Small intestine (tissue), 16 donors: Measurements from ENCODE around the gene DHRSX. TPM values are rescaled to one million over a fixed set of nuclear protein-coding genes. Genes with fewer than 3 reads are reported as not detected.
A peak's percentile ranks its signal among the peaks of the same experiment; 100 is the strongest.

Experiments used
- DNase-seq, 2 donors: peaks; one replicate each; pipeline versions ENCODE4 v3.0.0 to v3.0.0-alpha.2; 2013
- FAIRE-seq: peaks from 2 replicates; lab custom pipeline; 2012; peaks lifted over from hg19 to GRCh38; lab: Jason Lieb, UNC
- H3K27ac ChIP-seq, 3 donors: one replicate each; pipeline ENCODE4 v1.5.1; 2013; ENCODE audit warnings: low read length in 2 of 3, mild to moderate bottlenecking in 2 of 3, control low read depth in 1 of 3, inconsistent platforms in 1 of 3, low read depth in 1 of 3, moderate library complexity in 1 of 3
- H3K27me3 ChIP-seq, 3 donors: one replicate each; pipeline ENCODE4 v1.6.1; 2013; ENCODE audit warnings: low read length in 3 of 3, inconsistent platforms in 1 of 3; ENCODE audit not compliant: control insufficient read depth in 3 of 3, insufficient read depth in 3 of 3
- H3K36me3 ChIP-seq, 3 donors: one replicate each; pipeline ENCODE4 v1.6.1; 2013; ENCODE audit warnings: low read length in 3 of 3, inconsistent platforms in 1 of 3, low read depth in 1 of 3, mild to moderate bottlenecking in 1 of 3, moderate library complexity in 1 of 3; ENCODE audit not compliant: control insufficient read depth in 3 of 3, insufficient read depth in 2 of 3
- H3K4me1 ChIP-seq, 3 donors: one replicate each; pipeline ENCODE4 v1.6.1; 2013; ENCODE audit warnings: low read length in 2 of 3, inconsistent platforms in 1 of 3, low read depth in 1 of 3, mild to moderate bottlenecking in 1 of 3, moderate library complexity in 1 of 3; ENCODE audit not compliant: control insufficient read depth in 3 of 3, insufficient read depth in 2 of 3
- H3K4me3 ChIP-seq, 3 donors: one replicate each; pipeline ENCODE4 v1.5.1; 2013; ENCODE audit warnings: low read length in 3 of 3, control low read depth in 1 of 3, inconsistent platforms in 1 of 3, low read depth in 1 of 3, mild to moderate bottlenecking in 1 of 3, moderate library complexity in 1 of 3
- H3K9me3 ChIP-seq, 2 donors: one replicate each; pipeline ENCODE4 v1.6.1; 2013; ENCODE audit warnings: low read depth in 1 of 2, low read length in 1 of 2; ENCODE audit not compliant: control insufficient read depth in 2 of 2, insufficient read depth in 1 of 2
- WGBS, 3 donors: extraction: QIAGEN DNeasy Blood & Tissue Kit; methylation state at CpG; one replicate each; pipeline ENCODE4 v1.1.7; 2013; 5-methylcytosine and 5-hydroxymethylcytosine counted together
- long read RNA-seq, 10 donors: transcript quantifications; one replicate each; lab custom pipeline, GENCODE V29; 2026
- polyA plus RNA-seq, 4 donors: library from polyadenylated mRNA; stranded (reverse) in 3 of 4; unstranded in 1 of 4; fragments of 200-250 nt in 3 of 4; fragments of 120-200 nt in 1 of 4; gene quantifications; one replicate each; pipeline versions ENCODE4 v1.2.1 to v1.2.3, GENCODE V29; 2013
- donor health status: healthy with polysubstance abuse.
- donor health status: control.
- donor health status: control.
- donor health status: Bipolar disorder and iron deficiency.
- donor health status: healthy.

DHRSX gene
- polyA plus RNA-seq: 10 to 100 TPM in 2 of 4 donors, 1 to 10 TPM in 2; 7.2 to 25.2 (median 12.1) TPM
- long read RNA-seq, donor 1, transcript DHRSX-201 (7 exons, 2,571 nt): major isoform, 5 of 26 reads
- long read RNA-seq, donor 1, partial matches to known transcripts: 21 of 26 reads
- long read RNA-seq, donor 1, other reads (novel, unspliced or antisense): 0 of 26 reads
- long read RNA-seq, donor 2, partial matches to known transcripts: 0 of 4 reads
- long read RNA-seq, donor 2, other reads (novel, unspliced or antisense): 0 of 4 reads
- long read RNA-seq, donor 3, partial matches to known transcripts: 5 of 9 reads
- long read RNA-seq, donor 3, other reads (novel, unspliced or antisense): 0 of 9 reads
- long read RNA-seq, donor 4: 0 reads
- long read RNA-seq, donor 5: 0 reads
- long read RNA-seq, donor 6, partial matches to known transcripts: 7 of 9 reads
- long read RNA-seq, donor 6, other reads (novel, unspliced or antisense): 0 of 9 reads
- long read RNA-seq, donor 7, transcript DHRSX-201 (7 exons, 2,571 nt): major isoform, 8 of 24 reads
- long read RNA-seq, donor 7, partial matches to known transcripts: 14 of 24 reads
- long read RNA-seq, donor 7, other reads (novel, unspliced or antisense): 0 of 24 reads
- long read RNA-seq, donor 8: 0 reads
- long read RNA-seq, donor 9, partial matches to known transcripts: 0 of 2 reads
- long read RNA-seq, donor 9, other reads (novel, unspliced or antisense): 0 of 2 reads
- long read RNA-seq, donor 10, transcript DHRSX-201 (7 exons, 2,571 nt): major isoform, 20 of 33 reads
- long read RNA-seq, donor 10, partial matches to known transcripts: 12 of 33 reads
- long read RNA-seq, donor 10, other reads (novel, unspliced or antisense): 0 of 33 reads

- Histone ChIP-seq H3K4me3 (peak within 1 kb of the TSS; percentile 84 to 98 (median 98)), H3K27me3 (no peaks in the 10 kb centered on the region), H3K36me3 (peaks cover 0 to 7% (median 0%) of the 10 kb centered on the region in 3 donors), H3K9me3 (no peaks in the 10 kb centered on the region), H3K27ac (peak within 1 kb of the TSS; percentile 94 to 99 (median 97)), H3K4me1 (peaks cover 0 to 22% (median 13%) of the 10 kb centered on the region in 3 donors)
- FAIRE-seq (no peak), DNase-seq (peak; percentile 27 to 67)
- 2 to 7% (median 4%) methylated on average over 15 to 57 of the region's 57 CpGs for WGBS, 3 donors
Observed at GRCh38 chrX:2500803-2501558, at the start of gene DHRSX, which contains the start of gene ZBED1. Gene DHRSX, minus strand, starts transcription at chrX:2500976. Its CDS starts 51 bp downstream, at chrX:2500925. Gene ZBED1, minus strand, starts transcription at chrX:2500976. Its CDS starts 10,257 bp downstream, at chrX:2490719.

- FAIRE-seq: no peak
- no peaks in the 10 kb centered on the region for H3K4me1 ChIP-seq
- H3K9me3 ChIP-seq: peaks cover 0 to 4% of the 10 kb centered on the region in 2 donors
- no peaks in the 10 kb centered on the region for H3K27me3 ChIP-seq
- H3K4me3 ChIP-seq: no peak overlapping the region
- peak in 1 of 2 donors; percentile 43 for DNase-seq
- no peaks in the 10 kb centered on the region for H3K36me3 ChIP-seq
- no peak overlapping the region for H3K27ac ChIP-seq
- 22 to 48% (median 33%) methylated on average over 7 of the region's 7 CpGs for WGBS, 3 donors
Observed at GRCh38 chrX:2549876-2550275, 49.1 kb upstream of the DHRSX start.

- DNase-seq: no peak
Observed at GRCh38 chrX:2548711-2549423, 48.1 kb upstream of the DHRSX start.

GRCh38 chrX:2547736-2548135 lies 47.0 kb upstream of the DHRSX start:
- H3K4me1 ChIP-seq: no peaks in the 10 kb centered on the region
- peaks cover 0 to 4% of the 10 kb centered on the region in 2 donors for H3K9me3 ChIP-seq
- H3K27ac ChIP-seq: no peak overlapping the region
- no peak overlapping the region for H3K4me3 ChIP-seq
- no peaks in the 10 kb centered on the region for H3K27me3 ChIP-seq
- FAIRE-seq (no peak), DNase-seq (no peak)
- WGBS, 3 donors: 69 to 91% (median 83%) methylated on average over 4 of the region's 4 CpGs
- no peaks in the 10 kb centered on the region for H3K36me3 ChIP-seq

More at GRCh38 chrX:2548711-2549423, 48.1 kb upstream of the DHRSX start:
- Histone ChIP-seq H3K27me3 (no peaks in the 10 kb centered on the region), H3K9me3 (peaks cover 0 to 4% of the 10 kb centered on the region in 2 donors), H3K4me1 (no peaks in the 10 kb centered on the region), H3K4me3 (no peak overlapping the region), H3K27ac (no peak overlapping the region), H3K36me3 (no peaks in the 10 kb centered on the region)
- WGBS, 3 donors: 56 to 74% (median 72%) methylated on average over 11 of the region's 11 CpGs
- no peak for FAIRE-seq

- H3K27me3 ChIP-seq: no peaks in the 10 kb centered on the region
- H3K27ac ChIP-seq: no peak overlapping the region
- 23 to 92% (median 77%) methylated on average over 1 of the region's 1 CpG for WGBS, 3 donors
- H3K4me3 ChIP-seq: no peak overlapping the region
- peaks cover 0 to 4% of the 10 kb centered on the region in 2 donors for H3K9me3 ChIP-seq
- H3K4me1 ChIP-seq: no peaks in the 10 kb centered on the region
- H3K36me3 ChIP-seq: no peaks in the 10 kb centered on the region
- FAIRE-seq: no peak
- no peak for DNase-seq
Observed at GRCh38 chrX:2546496-2546895, 45.7 kb upstream of the DHRSX start.

- H3K27ac ChIP-seq: no peak overlapping the region
- no peaks in the 10 kb centered on the region for H3K36me3 ChIP-seq
- peaks cover 0 to 4% of the 10 kb centered on the region in 2 donors for H3K9me3 ChIP-seq
- FAIRE-seq (no peak), DNase-seq (no peak)
- H3K4me1 ChIP-seq: no peaks in the 10 kb centered on the region
- H3K27me3 ChIP-seq: no peaks in the 10 kb centered on the region
- H3K4me3 ChIP-seq: no peak overlapping the region
- 0 to 43% (median 19%) methylated on average over 1 of the region's 1 CpG for WGBS, 3 donors
Observed at GRCh38 chrX:2545144-2545543, 44.4 kb upstream of the DHRSX start.

- WGBS, 3 donors: 77 to 87% (median 78%) methylated on average over 7 of the region's 7 CpGs
- H3K27me3 ChIP-seq: no peaks in the 10 kb centered on the region
Observed at GRCh38 chrX:2542826-2543521, 42.2 kb upstream of the DHRSX start.

More at GRCh38 chrX:2542826-2543521, 42.2 kb upstream of the DHRSX start:
- Histone ChIP-seq H3K36me3 (no peaks in the 10 kb centered on the region), H3K9me3 (peaks cover 0 to 4% of the 10 kb centered on the region in 2 donors), H3K27ac (no peak overlapping the region), H3K4me1 (no peaks in the 10 kb centered on the region), H3K4me3 (no peak overlapping the region)
- FAIRE-seq (no peak), DNase-seq (no peak)
